ENCODE measurements around the gene FAM168A.

- TF ChIP-seq CTCF (IDR thresholded peaks at IDR 0.05) (no peak), ATF2 (CRISPR knock-in tag; IDR thresholded peaks at IDR 0.05; ENCODE audit: borderline replicate concordance, low read depth) (no peak), PRRX2 (CRISPR knock-in tag; IDR thresholded peaks at IDR 0.05) (no peak), AFF4 (CRISPR knock-in tag; IDR thresholded peaks at IDR 0.05; ENCODE audit: borderline replicate concordance) (no peak), CREM (CRISPR knock-in tag; IDR thresholded peaks at IDR 0.05) (no peak), STAT6 (CRISPR knock-in tag; conservative IDR thresholded peaks at IDR 0.05; ENCODE audit: low read depth) (no peak)
Observed at GRCh38 chr11:73539506-73540084, 58.3 kb downstream of the FAM168A start.
